HEK293 (cell line): ENCODE results near the gene NGF.

ENCODE experiments used
- SP7 ChIP-seq: fragments of 450-650 bp; formaldehyde crosslinking; IDR thresholded peaks from 2 replicates; pipeline ENCODE4 v1.5.1; 2016; ENCODE audit warnings: missing biosample characterization, missing genetic modification characterization
- YY1 ChIP-seq: fragments of 450-650 bp; formaldehyde crosslinking; IDR thresholded peaks from 2 replicates; pipeline ENCODE4 v1.5.1; 2018; ENCODE audit warnings: missing biosample characterization, missing genetic modification characterization
- TF ChIP-seq, protein P1 (sequence below): fragments of 450-650 bp; formaldehyde crosslinking; IDR thresholded peaks from 2 replicates; pipeline ENCODE4 v1.5.1; 2016; ENCODE audit warnings: missing biosample characterization, missing genetic modification characterization
- TF ChIP-seq, protein P2 (sequence below): sonication (generic); formaldehyde crosslinking; IDR thresholded peaks from 2 replicates; pipeline ENCODE4 v1.8.1; 2022; ENCODE audit warnings: mild to moderate bottlenecking, moderate library complexity, missing genetic modification reagents

GRCh38 chr1:115326419-115326818 lies 11.6 kb downstream of the NGF start:
- TF ChIP-seq, protein P1, sequence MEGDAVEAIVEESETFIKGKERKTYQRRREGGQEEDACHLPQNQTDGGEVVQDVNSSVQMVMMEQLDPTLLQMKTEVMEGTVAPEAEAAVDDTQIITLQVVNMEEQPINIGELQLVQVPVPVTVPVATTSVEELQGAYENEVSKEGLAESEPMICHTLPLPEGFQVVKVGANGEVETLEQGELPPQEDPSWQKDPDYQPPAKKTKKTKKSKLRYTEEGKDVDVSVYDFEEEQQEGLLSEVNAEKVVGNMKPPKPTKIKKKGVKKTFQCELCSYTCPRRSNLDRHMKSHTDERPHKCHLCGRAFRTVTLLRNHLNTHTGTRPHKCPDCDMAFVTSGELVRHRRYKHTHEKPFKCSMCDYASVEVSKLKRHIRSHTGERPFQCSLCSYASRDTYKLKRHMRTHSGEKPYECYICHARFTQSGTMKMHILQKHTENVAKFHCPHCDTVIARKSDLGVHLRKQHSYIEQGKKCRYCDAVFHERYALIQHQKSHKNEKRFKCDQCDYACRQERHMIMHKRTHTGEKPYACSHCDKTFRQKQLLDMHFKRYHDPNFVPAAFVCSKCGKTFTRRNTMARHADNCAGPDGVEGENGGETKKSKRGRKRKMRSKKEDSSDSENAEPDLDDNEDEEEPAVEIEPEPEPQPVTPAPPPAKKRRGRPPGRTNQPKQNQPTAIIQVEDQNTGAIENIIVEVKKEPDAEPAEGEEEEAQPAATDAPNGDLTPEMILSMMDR (tag by site-specific recombination) = no peak
- TF ChIP-seq, protein P2, sequence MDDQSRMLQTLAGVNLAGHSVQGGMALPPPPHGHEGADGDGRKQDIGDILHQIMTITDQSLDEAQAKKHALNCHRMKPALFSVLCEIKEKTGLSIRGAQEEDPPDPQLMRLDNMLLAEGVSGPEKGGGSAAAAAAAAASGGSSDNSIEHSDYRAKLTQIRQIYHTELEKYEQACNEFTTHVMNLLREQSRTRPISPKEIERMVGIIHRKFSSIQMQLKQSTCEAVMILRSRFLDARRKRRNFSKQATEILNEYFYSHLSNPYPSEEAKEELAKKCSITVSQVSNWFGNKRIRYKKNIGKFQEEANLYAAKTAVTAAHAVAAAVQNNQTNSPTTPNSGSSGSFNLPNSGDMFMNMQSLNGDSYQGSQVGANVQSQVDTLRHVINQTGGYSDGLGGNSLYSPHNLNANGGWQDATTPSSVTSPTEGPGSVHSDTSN = no peak
- TF ChIP-seq YY1 (tag by site-specific recombination) = no peak
- TF ChIP-seq SP7 = no peak
